ENCODE results near the gene PIP5K1B. TPM values are rescaled to one million over a fixed set of nuclear protein-coding genes. Genes with fewer than 3 reads are reported as not detected.

The PIP5K1B gene
- total RNA-seq, 2 experiments from 2014 or later: 1.9 TPM

DNA sequence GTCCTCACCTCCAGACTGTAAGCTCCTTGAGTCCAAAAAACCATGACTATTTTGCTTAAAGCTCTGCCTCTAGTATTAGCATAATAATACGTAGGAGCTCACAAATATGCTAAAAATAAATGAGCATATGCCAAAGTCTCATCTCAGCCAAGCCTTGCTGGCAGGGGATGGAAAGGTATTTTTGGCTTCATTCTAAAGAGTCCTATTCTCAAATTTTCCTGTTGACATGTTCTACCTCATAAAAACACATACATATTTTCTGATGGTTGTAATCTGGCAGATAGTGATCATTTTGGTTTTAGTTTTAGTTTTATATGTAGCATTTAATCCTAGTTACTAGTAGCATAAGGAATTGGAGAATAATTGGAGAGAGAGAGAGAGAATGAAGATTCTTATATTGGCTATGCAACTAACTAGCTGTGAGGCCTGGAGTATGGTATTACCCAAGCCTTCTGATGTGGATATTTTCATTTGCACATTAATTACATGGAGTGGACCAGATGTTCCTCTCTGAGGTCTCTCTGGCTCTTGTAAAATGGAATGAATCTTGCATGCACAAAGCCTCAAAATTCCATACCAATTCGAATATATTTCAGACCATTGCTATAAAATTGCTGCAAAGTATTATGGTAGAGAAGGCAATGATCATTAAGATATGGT, 55.8 kb downstream of the PIP5K1B start:
- H3K4me3 Mint-ChIP-seq: no peak overlapping the region
- DNase-seq: no peak
- H3K27me3 Mint-ChIP-seq: peaks cover 23% of the 10 kb centered on the region
- peaks cover 10% of the 10 kb centered on the region for H3K9me3 Mint-ChIP-seq
- no peaks in the 10 kb centered on the region for H3K4me1 Mint-ChIP-seq
- H3K36me3 Mint-ChIP-seq: no peaks in the 10 kb centered on the region
- no peak overlapping the region for H3K27ac Mint-ChIP-seq

DNA sequence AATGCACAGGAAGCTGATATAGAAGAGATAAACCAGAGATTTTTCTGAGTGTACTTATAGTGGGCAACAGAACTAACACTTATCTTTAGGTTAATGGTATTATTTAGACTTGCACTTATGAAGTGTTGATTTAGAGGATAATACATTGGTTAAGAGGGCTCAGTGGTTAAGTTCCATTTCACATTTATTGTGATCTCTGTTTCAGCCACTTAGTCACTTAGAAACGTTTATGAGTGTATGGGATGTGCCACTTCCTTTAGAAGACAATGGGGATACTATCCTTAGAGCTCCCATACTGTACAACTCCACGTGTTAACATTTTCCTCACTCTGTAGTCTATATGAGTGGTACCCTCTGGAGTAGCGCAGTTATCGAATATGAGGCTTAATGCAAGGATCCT, 57.5 kb downstream of the PIP5K1B start:
- no peak overlapping the region for H3K4me3 Mint-ChIP-seq
- peaks cover 17% of the 10 kb centered on the region for H3K27me3 Mint-ChIP-seq
- no peaks in the 10 kb centered on the region for H3K36me3 Mint-ChIP-seq
- DNase-seq: no peak
- H3K27ac Mint-ChIP-seq: no peak overlapping the region
- H3K4me1 Mint-ChIP-seq: no peaks in the 10 kb centered on the region
- H3K9me3 Mint-ChIP-seq: peaks cover 10% of the 10 kb centered on the region

DNA sequence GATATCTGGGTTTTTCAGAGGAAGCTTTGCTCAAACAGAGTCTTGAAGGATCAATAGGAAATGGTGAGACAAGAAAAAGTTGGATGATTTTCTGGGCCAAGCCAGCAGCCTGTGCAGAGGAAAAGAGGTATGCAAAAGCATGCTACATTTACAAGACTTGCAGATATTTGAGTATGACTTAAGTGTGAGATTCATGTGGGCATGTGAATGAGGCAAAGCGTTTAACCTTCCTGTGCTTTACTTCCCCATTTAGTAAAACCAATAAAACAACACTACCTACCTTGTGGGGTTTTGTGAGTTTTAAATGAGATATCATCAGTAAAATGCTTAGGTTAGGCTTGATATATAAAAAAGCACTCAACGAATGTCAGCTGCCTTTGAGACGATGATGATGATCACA, 58.1 kb downstream of the PIP5K1B start:
- H3K27ac Mint-ChIP-seq: no peak overlapping the region
- H3K9me3 Mint-ChIP-seq: peaks cover 9% of the 10 kb centered on the region
- H3K36me3 Mint-ChIP-seq: no peaks in the 10 kb centered on the region
- no peak for DNase-seq
- H3K4me3 Mint-ChIP-seq: no peak overlapping the region
- H3K4me1 Mint-ChIP-seq: no peaks in the 10 kb centered on the region
- peaks cover 12% of the 10 kb centered on the region for H3K27me3 Mint-ChIP-seq

DNA sequence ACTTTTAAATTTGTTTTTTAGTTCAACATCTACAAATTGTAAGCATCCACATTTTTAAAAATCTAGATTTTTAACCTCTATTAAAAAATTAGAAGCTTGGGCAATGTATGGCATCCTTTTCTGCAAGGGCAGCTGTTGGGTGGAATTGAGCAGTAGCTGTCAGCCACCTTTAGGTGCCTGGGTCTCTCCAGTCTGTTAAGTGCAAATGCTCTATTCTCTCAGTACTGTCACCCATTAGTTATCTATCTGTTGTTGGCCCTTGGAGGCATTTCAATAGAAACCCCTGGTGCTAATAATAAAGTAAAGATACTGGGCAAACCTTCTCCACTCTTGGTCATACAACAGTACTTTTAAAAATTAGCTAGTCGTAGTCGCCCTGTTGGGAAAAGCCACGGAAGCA, 63.6 kb downstream of the PIP5K1B start:
- H3K36me3 Mint-ChIP-seq: no peaks in the 10 kb centered on the region
- no peak overlapping the region for H3K27ac Mint-ChIP-seq
- no peaks in the 10 kb centered on the region for H3K4me1 Mint-ChIP-seq
- no peak for DNase-seq
- no peaks in the 10 kb centered on the region for H3K9me3 Mint-ChIP-seq
- peaks cover 16% of the 10 kb centered on the region for H3K27me3 Mint-ChIP-seq
- no peak overlapping the region for H3K4me3 Mint-ChIP-seq

DNA sequence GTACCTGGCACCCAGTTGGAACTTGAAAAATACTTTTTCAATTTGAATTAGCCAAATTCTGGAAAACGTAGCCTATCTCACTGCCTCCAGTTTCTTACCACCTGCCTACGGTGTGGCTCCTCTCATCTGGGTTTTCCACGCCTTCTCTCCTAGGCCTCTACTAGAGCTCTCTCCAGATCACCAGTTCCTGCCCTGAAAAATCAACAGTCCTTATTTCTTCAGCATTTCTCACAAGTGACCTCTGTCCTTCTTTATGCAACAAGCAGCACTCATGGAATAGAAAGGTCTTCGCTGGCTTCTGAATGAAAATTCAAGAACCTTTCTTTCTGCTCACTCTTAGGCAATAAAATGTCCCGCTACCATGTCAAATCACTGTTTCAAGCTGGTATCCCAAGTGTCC, 64.8 kb downstream of the PIP5K1B start:
- Mint-ChIP-seq H3K27me3 (peaks cover 16% of the 10 kb centered on the region), H3K36me3 (no peaks in the 10 kb centered on the region), H3K4me3 (no peak overlapping the region), H3K27ac (no peak overlapping the region), H3K4me1 (no peaks in the 10 kb centered on the region), H3K9me3 (no peaks in the 10 kb centered on the region)
- DNase-seq: no peak

DNA sequence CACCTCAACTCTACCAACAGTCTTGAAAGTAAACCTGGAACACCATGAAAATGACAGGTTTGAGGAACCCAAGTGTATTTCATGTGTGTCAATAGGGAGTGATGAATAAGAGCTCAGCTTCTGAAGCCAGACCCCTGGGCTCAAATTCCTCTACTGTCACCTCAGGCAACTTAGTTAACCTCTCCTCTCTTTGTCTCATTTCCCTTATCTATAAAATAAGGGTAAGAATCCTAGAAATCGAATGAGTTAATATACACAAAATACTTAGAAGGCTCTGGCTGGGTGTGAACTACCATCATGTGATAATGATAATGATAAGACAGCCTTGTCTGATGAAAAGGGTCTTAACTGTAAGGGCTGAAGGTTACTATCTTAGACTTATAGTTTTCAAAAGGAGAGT, 66.3 kb downstream of the PIP5K1B start:
- DNase-seq: no peak
- Mint-ChIP-seq H3K4me1 (no peaks in the 10 kb centered on the region), H3K4me3 (no peak overlapping the region), H3K36me3 (no peaks in the 10 kb centered on the region), H3K9me3 (no peaks in the 10 kb centered on the region), H3K27me3 (peaks cover 16% of the 10 kb centered on the region), H3K27ac (no peak overlapping the region)

DNA sequence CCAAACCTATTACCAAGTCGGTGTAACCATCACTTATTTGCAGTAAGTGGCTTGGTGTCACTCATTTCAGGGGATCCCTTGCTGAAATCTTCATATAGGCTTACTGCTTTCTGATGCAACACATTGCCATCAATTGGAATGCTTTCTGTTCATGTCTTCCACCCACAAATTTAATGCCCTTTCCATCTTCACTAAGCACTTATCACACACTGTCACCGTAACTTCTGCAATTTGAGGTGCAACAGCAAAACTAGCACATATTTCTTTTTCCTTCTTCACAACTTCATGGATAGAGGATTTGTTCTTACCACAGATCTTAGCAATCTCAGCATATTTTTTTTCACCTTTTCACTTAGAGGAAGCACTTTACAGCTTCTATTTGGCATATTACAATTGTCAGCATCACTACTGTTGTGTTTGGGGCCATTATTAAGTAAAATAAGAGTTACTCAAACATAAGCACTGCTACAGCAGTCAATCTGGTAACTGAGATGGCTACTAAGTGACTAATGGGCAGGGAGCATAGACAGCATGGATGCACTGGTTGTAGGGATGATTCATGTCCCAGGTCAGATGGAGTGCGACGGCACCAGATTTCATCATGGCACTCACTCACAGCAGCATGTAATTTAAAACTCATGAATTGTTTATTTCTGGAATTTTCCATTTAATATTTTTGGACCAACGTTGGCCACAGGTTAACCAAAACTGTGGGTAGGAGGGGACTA, 70.1 kb downstream of the PIP5K1B start:
- no peak overlapping the region for H3K4me3 Mint-ChIP-seq
- no peak overlapping the region for H3K27ac Mint-ChIP-seq
- peaks cover 15% of the 10 kb centered on the region for H3K27me3 Mint-ChIP-seq
- H3K36me3 Mint-ChIP-seq: no peaks in the 10 kb centered on the region
- no peak for DNase-seq
- no peaks in the 10 kb centered on the region for H3K9me3 Mint-ChIP-seq
- H3K4me1 Mint-ChIP-seq: no peaks in the 10 kb centered on the region

DNA sequence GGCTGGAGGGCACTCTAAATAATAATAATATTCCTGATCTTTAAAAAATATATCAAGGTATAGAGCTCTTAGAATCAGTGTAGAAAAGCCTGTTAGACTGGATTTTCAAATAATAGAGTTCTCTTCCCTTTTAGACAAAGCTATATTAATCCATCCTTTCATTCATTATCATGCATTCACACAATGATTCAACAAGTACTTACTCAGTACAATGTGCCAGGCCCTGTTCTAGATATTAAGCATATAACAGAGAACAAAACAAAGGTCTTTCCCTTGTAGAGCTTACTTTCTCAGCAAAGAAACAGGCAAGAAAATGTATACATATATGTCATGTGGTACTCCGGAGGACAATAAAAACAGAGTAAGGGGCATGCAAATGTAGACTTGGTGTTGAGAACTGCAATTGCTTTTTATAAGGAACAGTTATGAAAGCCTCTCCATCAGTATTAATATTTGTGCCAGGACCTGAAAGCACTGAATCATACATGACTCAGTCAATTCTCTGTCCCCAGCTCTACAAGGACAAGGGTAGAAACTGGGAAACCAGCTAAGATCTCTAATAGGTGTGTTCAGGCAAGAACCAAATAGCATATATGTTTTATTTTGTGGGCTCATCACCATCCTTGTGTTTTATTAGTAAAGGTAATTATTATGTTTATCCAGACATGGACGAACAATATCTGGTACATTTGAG, 72.2 kb downstream of the PIP5K1B start:
- Mint-ChIP-seq H3K4me1 (peaks cover 6% of the 10 kb centered on the region), H3K4me3 (no peak overlapping the region), H3K27ac (no peak overlapping the region), H3K36me3 (no peaks in the 10 kb centered on the region), H3K27me3 (peaks cover 4% of the 10 kb centered on the region), H3K9me3 (no peaks in the 10 kb centered on the region)
- no peak for DNase-seq

DNA sequence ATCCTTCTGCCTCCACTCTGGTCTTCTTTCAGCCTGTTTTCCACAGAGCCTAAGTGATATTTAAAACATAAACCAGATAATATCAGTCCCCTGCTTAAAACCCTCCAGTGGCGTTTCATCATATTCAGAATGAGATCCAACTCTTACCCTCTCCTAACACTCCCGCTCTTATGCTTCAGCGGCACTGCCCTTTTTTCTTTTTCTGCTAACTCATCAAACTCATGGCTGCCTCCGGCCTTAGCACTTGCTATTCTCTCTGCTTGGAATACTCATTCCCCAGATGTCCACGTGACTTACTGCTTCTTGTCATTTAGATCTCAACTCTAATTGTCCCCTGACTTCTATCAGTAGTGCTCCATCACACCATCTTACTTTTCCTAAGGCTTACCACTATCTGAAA, 73.6 kb downstream of the PIP5K1B start:
- Mint-ChIP-seq H3K36me3 (no peaks in the 10 kb centered on the region), H3K27me3 (peaks cover 4% of the 10 kb centered on the region), H3K9me3 (no peaks in the 10 kb centered on the region), H3K27ac (no peak overlapping the region), H3K4me3 (no peak overlapping the region), H3K4me1 (peaks cover 6% of the 10 kb centered on the region)
- DNase-seq: no peak

DNA sequence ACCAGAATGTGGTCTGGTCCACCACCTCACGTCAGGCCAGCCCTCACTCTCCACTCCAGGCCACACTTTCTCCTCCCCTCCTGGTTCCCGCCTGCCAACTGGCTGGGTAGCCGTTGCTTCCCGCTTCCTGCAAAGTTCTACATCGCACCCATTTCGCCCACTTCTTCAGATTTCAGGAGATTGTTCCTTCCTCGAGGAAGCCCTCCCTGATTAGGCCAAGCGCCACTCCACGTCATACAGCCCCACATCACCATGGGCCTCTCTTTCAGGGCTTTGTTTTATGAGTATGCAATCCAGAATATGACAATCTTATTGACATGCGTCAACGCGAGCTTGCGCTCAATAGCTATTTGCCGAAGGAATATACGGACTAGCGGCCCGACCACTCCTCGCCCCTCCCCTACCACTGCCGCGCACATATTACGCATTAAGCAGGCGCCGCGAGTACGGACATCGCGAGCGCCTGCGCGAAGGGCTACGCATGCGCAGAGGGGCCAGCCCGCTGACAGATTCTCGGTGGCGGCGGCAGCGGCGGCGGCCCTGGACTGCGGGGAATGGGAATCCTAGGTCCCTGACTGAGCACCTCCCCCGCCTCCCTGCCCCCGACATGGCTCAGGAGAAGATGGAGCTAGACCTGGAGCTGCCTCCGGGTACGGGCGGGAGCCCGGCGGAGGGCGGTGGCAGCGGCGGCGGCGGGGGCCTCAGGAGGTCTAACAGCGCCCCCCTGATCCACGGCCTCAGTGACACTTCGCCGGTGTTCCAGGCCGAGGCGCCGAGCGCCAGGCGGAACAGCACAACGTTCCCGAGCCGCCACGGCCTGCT, 74.7 kb downstream of the PIP5K1B start:
- Mint-ChIP-seq H3K27ac (no peak overlapping the region), H3K4me1 (peaks cover 6% of the 10 kb centered on the region), H3K36me3 (no peaks in the 10 kb centered on the region), H3K27me3 (peaks cover 4% of the 10 kb centered on the region), H3K9me3 (no peaks in the 10 kb centered on the region), H3K4me3 (no peak overlapping the region)
- peak; percentile 92 for DNase-seq

DNA sequence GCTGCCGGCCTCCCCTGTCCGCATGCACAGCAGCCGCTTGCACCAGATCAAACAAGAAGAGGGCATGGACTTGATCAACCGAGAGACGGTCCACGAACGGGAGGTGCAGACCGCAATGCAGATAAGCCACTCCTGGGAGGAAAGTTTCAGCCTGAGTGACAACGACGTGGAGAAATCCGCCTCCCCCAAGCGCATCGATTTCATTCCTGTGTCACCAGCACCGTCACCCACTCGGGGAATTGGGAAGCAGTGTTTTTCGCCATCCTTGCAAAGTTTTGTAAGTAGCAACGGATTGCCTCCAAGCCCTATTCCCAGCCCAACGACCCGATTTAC, 75.3 kb downstream of the PIP5K1B start:
- Mint-ChIP-seq H3K4me1 (peaks cover 6% of the 10 kb centered on the region), H3K27me3 (peaks cover 4% of the 10 kb centered on the region), H3K27ac (no peak overlapping the region), H3K36me3 (no peaks in the 10 kb centered on the region), H3K9me3 (no peaks in the 10 kb centered on the region), H3K4me3 (no peak overlapping the region)
- DNase-seq: no peak

DNA sequence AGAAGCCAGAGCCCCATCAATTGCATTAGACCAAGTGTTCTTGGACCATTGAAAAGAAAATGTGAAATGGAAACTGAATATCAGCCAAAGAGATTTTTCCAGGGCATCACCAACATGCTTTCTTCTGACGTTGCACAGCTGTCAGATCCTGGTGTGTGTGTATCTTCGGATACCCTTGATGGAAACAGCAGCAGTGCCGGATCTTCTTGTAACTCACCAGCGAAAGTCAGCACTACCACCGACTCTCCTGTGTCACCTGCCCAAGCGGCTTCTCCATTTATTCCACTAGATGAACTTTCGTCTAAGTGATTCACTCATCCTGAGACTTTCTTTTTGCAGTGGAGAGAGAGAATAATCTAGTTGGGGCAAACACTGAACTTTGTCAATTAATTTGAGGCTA, 75.7 kb downstream of the PIP5K1B start:
- H3K9me3 Mint-ChIP-seq: no peaks in the 10 kb centered on the region
- peaks cover 8% of the 10 kb centered on the region for H3K4me1 Mint-ChIP-seq
- no peak overlapping the region for H3K4me3 Mint-ChIP-seq
- H3K27me3 Mint-ChIP-seq: peaks cover 4% of the 10 kb centered on the region
- no peak overlapping the region for H3K27ac Mint-ChIP-seq
- DNase-seq: peak; percentile 6
- H3K36me3 Mint-ChIP-seq: no peaks in the 10 kb centered on the region

DNA sequence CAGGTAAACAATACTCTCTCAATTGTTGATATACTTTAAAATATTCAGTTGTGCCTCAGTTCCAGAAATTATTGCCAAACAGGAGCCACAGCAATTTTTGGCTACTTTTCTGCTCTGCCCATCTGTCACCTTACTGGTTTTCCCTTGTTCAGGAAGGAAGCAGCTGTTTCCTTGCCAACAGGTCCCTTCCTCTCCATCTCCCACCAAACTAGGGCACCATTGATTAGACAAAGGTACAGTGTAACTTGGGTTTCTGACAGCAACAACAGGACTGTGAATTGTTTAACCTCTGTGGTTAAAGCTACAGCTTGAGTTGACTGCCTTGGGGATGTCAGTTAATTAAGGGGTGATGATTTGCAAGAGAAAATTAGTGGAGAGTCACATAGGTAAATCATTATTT, 76.9 kb downstream of the PIP5K1B start:
- no peak overlapping the region for H3K27ac Mint-ChIP-seq
- peak overlapping the region; percentile 52 for H3K4me3 Mint-ChIP-seq
- H3K4me1 Mint-ChIP-seq: peaks cover 10% of the 10 kb centered on the region
- H3K27me3 Mint-ChIP-seq: peaks cover 4% of the 10 kb centered on the region
- DNase-seq: no peak
- no peaks in the 10 kb centered on the region for H3K9me3 Mint-ChIP-seq
- H3K36me3 Mint-ChIP-seq: no peaks in the 10 kb centered on the region

DNA sequence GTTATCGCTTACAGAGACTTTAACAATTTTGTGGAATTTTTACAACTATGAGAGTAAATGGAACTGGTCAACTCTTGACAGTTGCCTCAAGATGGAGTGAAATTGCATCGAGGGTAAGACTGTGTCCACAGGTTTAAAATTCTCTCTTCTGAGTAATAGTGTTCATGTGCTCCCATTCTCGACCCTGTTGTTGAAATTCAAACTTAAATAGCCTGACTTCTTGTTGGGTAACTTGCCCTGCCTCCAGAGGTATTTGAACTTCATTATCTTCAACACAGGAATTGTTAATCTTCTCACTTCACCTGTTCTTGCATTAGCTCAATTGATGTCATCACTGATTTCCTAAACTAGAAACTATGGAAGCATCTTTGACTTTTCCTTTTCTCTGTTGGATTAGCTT, 77.5 kb downstream of the PIP5K1B start:
- peaks cover 10% of the 10 kb centered on the region for H3K4me1 Mint-ChIP-seq

DNA sequence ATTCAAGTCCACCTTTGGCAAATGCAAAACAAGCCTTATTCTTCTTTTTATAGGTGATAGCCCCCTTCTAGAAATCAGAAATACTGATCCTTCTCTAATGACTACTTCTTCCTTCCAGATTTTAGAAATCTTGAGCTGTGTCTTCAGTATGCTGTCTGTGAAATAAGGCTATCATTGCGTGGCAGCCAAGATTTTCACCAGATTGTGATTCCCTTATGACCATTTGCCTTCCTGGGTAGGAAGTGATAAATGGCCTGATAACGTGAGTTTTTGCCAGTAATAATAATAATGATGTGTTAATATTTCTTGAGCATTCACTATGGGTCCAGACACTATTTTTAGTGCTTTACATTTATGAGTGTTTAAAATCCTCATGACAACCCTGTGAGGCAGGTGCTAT, 80.9 kb downstream of the PIP5K1B start:
- H3K27me3 Mint-ChIP-seq: no peaks in the 10 kb centered on the region
- H3K4me1 Mint-ChIP-seq: peaks cover 10% of the 10 kb centered on the region
- H3K9me3 Mint-ChIP-seq: no peaks in the 10 kb centered on the region
- DNase-seq: no peak
- H3K27ac Mint-ChIP-seq: no peak overlapping the region
- peaks cover 3% of the 10 kb centered on the region for H3K36me3 Mint-ChIP-seq
- no peak overlapping the region for H3K4me3 Mint-ChIP-seq

More for the DNA sequence above, 77.5 kb downstream of the PIP5K1B start:
- H3K4me3 Mint-ChIP-seq: no peak overlapping the region
- H3K27me3 Mint-ChIP-seq: no peaks in the 10 kb centered on the region
- no peak for DNase-seq
- no peaks in the 10 kb centered on the region for H3K9me3 Mint-ChIP-seq
- H3K36me3 Mint-ChIP-seq: peaks cover 3% of the 10 kb centered on the region
- H3K27ac Mint-ChIP-seq: no peak overlapping the region

All from activated naive CD8-positive, alpha-beta T cell treated with anti-CD3 and anti-CD28 coated beads for 36 hours (primary cell).